Naive thymus-derived CD4-positive, alpha-beta T cell (primary cell): ENCODE data around the gene SLC10A4. TPM values are rescaled to one million over a fixed set of nuclear protein-coding genes. Genes with fewer than 3 reads are reported as not detected.
"Not testable (repeated sequence)": the region's sequence is repeated elsewhere in the genome, so short reads cannot be mapped to it uniquely, and the experiment has no call there.

Source experiments
- ATAC-seq: fragments of 150-1000 bp; cut with Tn5 transposase; 2 replicates; pipeline ENCODE4 v1.10.0; 2021; ENCODE audit warnings: mild to moderate bottlenecking, moderate library complexity
- CTCF ChIA-PET: fragments of 350-600 bp; sonication (Branson Sonifier 250); formaldehyde crosslinking; loops from one replicate; lab custom pipeline; 2021; ENCODE audit warnings: antibody characterized with exemption; lab: Charles Lee
- POLR2A ChIA-PET: fragments of 350-600 bp; sonication (Branson Sonifier 250); formaldehyde crosslinking; loops from one replicate; lab custom pipeline; 2021; ENCODE audit warnings: antibody characterized with exemption, inconsistent platforms; lab: Charles Lee
- DNase-seq, 9 donors: peaks; one replicate each; pipeline versions ENCODE4 v3.0.0 to v3.0.0-alpha.2; 2020 to 2022; ENCODE audit warnings: mixed read lengths in 1 of 9
- H3K27ac ChIP-seq: one replicate; pipeline ENCODE4 v1.7.0; 2013; ENCODE audit warnings: mild to moderate bottlenecking, low read depth, low read length, moderate library complexity
- H3K27me3 ChIP-seq, 2 donors: one replicate each; pipeline ENCODE4 v1.7.0; 2013; ENCODE audit warnings: low read length in 2 of 2, mild to moderate bottlenecking in 2 of 2, moderate library complexity in 2 of 2; ENCODE audit not compliant: control insufficient read depth in 2 of 2, insufficient read depth in 2 of 2
- H3K36me3 ChIP-seq, 3 experiments: 1 replicate in 2 of 3; 2 replicates in 1 of 3; pipeline ENCODE4 v1.7.0; 2013; ENCODE audit warnings: low read length in 3 of 3, mild to moderate bottlenecking in 3 of 3, moderate library complexity in 1 of 3; ENCODE audit not compliant: insufficient read depth in 3 of 3, control insufficient read depth in 2 of 3
- H3K4me1 ChIP-seq, 2 donors: one replicate each; pipeline ENCODE4 v1.7.0; 2013; ENCODE audit warnings: low read length in 2 of 2, mild to moderate bottlenecking in 2 of 2, moderate library complexity in 1 of 2; ENCODE audit not compliant: control insufficient read depth in 2 of 2, insufficient read depth in 2 of 2
- H3K4me3 ChIP-seq: 2 replicates; pipeline ENCODE4 v1.7.0; 2013; ENCODE audit warnings: mild to moderate bottlenecking, low read length
- H3K9me3 ChIP-seq, 3 experiments: 1 replicate in 2 of 3; 2 replicates in 1 of 3; pipeline ENCODE4 v1.7.0; 2013; ENCODE audit warnings: low read length in 3 of 3; ENCODE audit not compliant: control insufficient read depth in 2 of 3
- H3K27ac Mint-ChIP-seq, 9 donors: one replicate each; pipeline ENCODE4 v1.8.0; 2020 to 2022; ENCODE audit warnings: mixed read lengths in 9 of 9, mild to moderate bottlenecking in 8 of 9, moderate library complexity in 5 of 9, inconsistent platforms in 2 of 9
- H3K27me3 Mint-ChIP-seq, 5 donors: one replicate each; pipeline ENCODE4 v1.8.0; 2021 to 2022; ENCODE audit warnings: mixed read lengths in 5 of 5, mild to moderate bottlenecking in 1 of 5
- H3K36me3 Mint-ChIP-seq, 5 donors: one replicate each; pipeline ENCODE4 v1.8.0; 2020 to 2022; ENCODE audit warnings: mixed read lengths in 5 of 5, mild to moderate bottlenecking in 3 of 5, inconsistent platforms in 1 of 5
- H3K4me1 Mint-ChIP-seq, 7 donors: one replicate each; pipeline ENCODE4 v1.8.0; 2020 to 2022; ENCODE audit warnings: mixed read lengths in 7 of 7, mild to moderate bottlenecking in 3 of 7, inconsistent platforms in 1 of 7
- H3K4me3 Mint-ChIP-seq, 10 donors: one replicate each; pipeline ENCODE4 v1.8.0; 2020 to 2022; ENCODE audit warnings: mild to moderate bottlenecking in 10 of 10, mixed read lengths in 10 of 10, moderate library complexity in 6 of 10, inconsistent platforms in 2 of 10
- H3K9me3 Mint-ChIP-seq, 11 donors: one replicate each; pipeline ENCODE4 v1.8.0; 2020 to 2022; ENCODE audit warnings: mixed read lengths in 11 of 11, mild to moderate bottlenecking in 4 of 11, inconsistent platforms in 1 of 11, moderate library complexity in 1 of 11
- intact Hi-C, 2 donors: fragments of 100-400 bp; cut with micrococcal nuclease; formaldehyde crosslinking; loops; one replicate each; pipeline ENCODE4 v1.15.1; 2023
- polyA plus RNA-seq, 2 donors: library from polyadenylated mRNA; unstranded; fragments of 300-500 nt; fragmentation: Illumina TruSeq; gene quantifications; one replicate each; pipeline ENCODE4 v1.2.3, GENCODE V29; 2021
- total RNA-seq, 6 experiments: library from RNA in 5 of 6; stranded (reverse) in 5 of 6; gene quantifications; 1 replicate in 5 of 6; 2 replicates in 1 of 6; pipeline ENCODE4 v1.2.3 and lab custom pipeline; 2021 to 2026

The SLC10A4 gene
- total and polyA plus RNA-seq, 7 experiments from 2014 or later: 0.09 to 0.17 (median 0.16) TPM; not detected in 4

DNA sequence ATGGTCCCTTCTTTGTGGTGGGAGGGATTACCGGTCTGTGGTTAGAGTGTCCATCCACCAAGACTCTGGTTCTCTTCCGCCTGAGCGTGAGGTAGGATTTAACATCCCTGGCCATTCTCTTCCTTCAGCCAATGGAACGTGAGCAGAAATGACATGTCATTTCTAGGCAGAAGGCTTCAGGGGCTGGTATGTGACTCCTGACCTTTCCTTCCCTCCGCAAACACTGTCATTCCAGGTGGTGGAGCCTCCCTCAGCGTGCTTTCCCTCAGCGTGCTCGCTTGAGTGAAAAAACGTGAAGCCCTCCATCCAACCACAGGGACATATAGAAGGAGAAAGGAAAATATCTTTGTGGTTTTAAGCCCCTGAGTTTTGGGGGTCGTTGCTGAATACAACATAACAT lies 34.0 kb upstream of the SLC10A4 start:
- ATAC-seq (no peak), DNase-seq (no peak)
- Histone ChIP-seq H3K27ac (no peak overlapping the region), H3K4me1 (no peaks in the 10 kb centered on the region), H3K4me3 (no peak overlapping the region), H3K27me3 (no peaks in the 10 kb centered on the region), H3K36me3 (no peaks in the 10 kb centered on the region), H3K9me3 (no peaks in the 10 kb centered on the region)
- Mint-ChIP-seq H3K4me1 (no peaks in the 10 kb centered on the region), H3K4me3 (no peak overlapping the region), H3K27me3 (peaks cover 3 to 14% (median 6%) of the 10 kb centered on the region in 5 donors), H3K9me3 (peaks cover 0 to 7% (median 0%) of the 10 kb centered on the region in 11 donors), H3K36me3 (peaks cover 0 to 4% (median 0%) of the 10 kb centered on the region in 5 donors), H3K27ac (no peak overlapping the region)
- intact Hi-C loops: loop anchor here in 1 of 2 donors (5.0 kb wide), 1 partner anchor 98 kb away; no protein-coding TSS in a partner anchor
- ChIA-PET CTCF (no interaction called here), POLR2A (no interaction called here)

- no peak for DNase-seq
- Histone ChIP-seq H3K27ac (no peak overlapping the region), H3K36me3 (no peaks in the 10 kb centered on the region), H3K9me3 (no peaks in the 10 kb centered on the region), H3K4me3 (no peak overlapping the region), H3K27me3 (no peaks in the 10 kb centered on the region), H3K4me1 (no peaks in the 10 kb centered on the region)
- Mint-ChIP-seq H3K27me3 (peaks cover 5 to 14% (median 8%) of the 10 kb centered on the region in 5 donors), H3K9me3 (peaks cover 0 to 13% (median 3%) of the 10 kb centered on the region in 11 donors), H3K36me3 (peaks cover 0 to 4% (median 0%) of the 10 kb centered on the region in 5 donors), H3K4me3 (no peak overlapping the region), H3K4me1 (no peaks in the 10 kb centered on the region), H3K27ac (no peak overlapping the region)
- ChIA-PET CTCF (no interaction called here), POLR2A (no interaction called here)
- no peak for ATAC-seq
- intact Hi-C loops: no loop called here
Measured at GRCh38 chr4:48450740-48451139, 32.4 kb upstream of the SLC10A4 start.

GRCh38 chr4:48451656-48452055 lies 31.5 kb upstream of the SLC10A4 start:
- CTCF ChIA-PET, H3K9me3 ChIP-seq: not testable (repeated sequence)

GRCh38 chr4:48454591-48454990 lies 28.6 kb upstream of the SLC10A4 start:
- no peak overlapping the region for H3K4me3 ChIP-seq
- no peaks in the 10 kb centered on the region for H3K4me1 Mint-ChIP-seq
- H3K9me3 Mint-ChIP-seq: peaks cover 0 to 36% (median 12%) of the 10 kb centered on the region in 11 donors
- H3K36me3 ChIP-seq: no peaks in the 10 kb centered on the region
- no peak for DNase-seq
- POLR2A ChIA-PET: no interaction called here
- peaks cover 0 to 24% (median 10%) of the 10 kb centered on the region in 5 donors for H3K27me3 Mint-ChIP-seq
- H3K27me3 ChIP-seq: no peaks in the 10 kb centered on the region
- H3K27ac Mint-ChIP-seq: no peak overlapping the region
- peaks cover 0 to 8% (median 3%) of the 10 kb centered on the region in 5 donors for H3K36me3 Mint-ChIP-seq
- H3K9me3 ChIP-seq: no peaks in the 10 kb centered on the region
- intact Hi-C loops: no loop called here
- no peak overlapping the region for H3K27ac ChIP-seq
- no peak overlapping the region for H3K4me3 Mint-ChIP-seq
- no peaks in the 10 kb centered on the region for H3K4me1 ChIP-seq
- CTCF ChIA-PET: no interaction called here
- no peak for ATAC-seq

More at GRCh38 chr4:48451656-48452055, 31.5 kb upstream of the SLC10A4 start:
- intact Hi-C loops, H3K27ac ChIP-seq, H3K36me3 Mint-ChIP-seq, H3K4me1 ChIP-seq, H3K4me3 ChIP-seq, H3K4me1 Mint-ChIP-seq, H3K27me3 ChIP-seq, H3K4me3 Mint-ChIP-seq, H3K27ac Mint-ChIP-seq, POLR2A ChIA-PET, DNase-seq, H3K36me3 ChIP-seq, ATAC-seq: not testable (repeated sequence)
- Mint-ChIP-seq H3K27me3 (peaks cover 5 to 16% (median 9%) of the 10 kb centered on the region in 5 donors), H3K9me3 (peaks cover 0 to 21% (median 10%) of the 10 kb centered on the region in 11 donors)

DNA sequence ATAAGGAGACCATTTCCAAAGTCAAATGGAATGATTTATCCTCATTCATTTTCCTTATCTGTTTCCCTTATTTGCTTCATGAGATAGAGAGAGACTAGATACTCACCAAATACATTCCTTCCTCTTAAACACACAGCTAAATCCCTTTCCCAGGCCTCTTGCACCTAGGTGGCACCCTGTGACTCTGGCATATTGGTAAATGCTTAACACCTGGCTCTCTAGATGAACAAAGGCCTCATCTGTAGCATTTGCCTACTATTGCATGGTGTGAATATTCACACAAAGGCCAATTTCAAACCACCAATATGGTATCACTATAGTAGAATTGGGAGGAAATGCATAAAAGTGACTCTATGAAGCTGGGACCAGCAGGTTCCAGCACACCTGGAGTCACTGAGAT lies 22.1 kb upstream of the SLC10A4 start:
- no peak overlapping the region for H3K4me3 Mint-ChIP-seq
- H3K27me3 Mint-ChIP-seq: peaks cover 0 to 13% (median 0%) of the 10 kb centered on the region in 5 donors
- no peak overlapping the region for H3K27ac Mint-ChIP-seq
- Histone ChIP-seq H3K27me3 (no peaks in the 10 kb centered on the region), H3K4me1 (no peaks in the 10 kb centered on the region), H3K9me3 (no peaks in the 10 kb centered on the region), H3K36me3 (no peaks in the 10 kb centered on the region), H3K4me3 (no peak overlapping the region), H3K27ac (no peak overlapping the region)
- peaks cover 0 to 5% (median 0%) of the 10 kb centered on the region in 5 donors for H3K36me3 Mint-ChIP-seq
- peaks cover 0 to 30% (median 11%) of the 10 kb centered on the region in 11 donors for H3K9me3 Mint-ChIP-seq
- intact Hi-C loops: no loop called here
- ATAC-seq (no peak), DNase-seq (no peak)
- CTCF ChIA-PET: no interaction called here
- POLR2A ChIA-PET: no interaction called here
- no peaks in the 10 kb centered on the region for H3K4me1 Mint-ChIP-seq

DNA sequence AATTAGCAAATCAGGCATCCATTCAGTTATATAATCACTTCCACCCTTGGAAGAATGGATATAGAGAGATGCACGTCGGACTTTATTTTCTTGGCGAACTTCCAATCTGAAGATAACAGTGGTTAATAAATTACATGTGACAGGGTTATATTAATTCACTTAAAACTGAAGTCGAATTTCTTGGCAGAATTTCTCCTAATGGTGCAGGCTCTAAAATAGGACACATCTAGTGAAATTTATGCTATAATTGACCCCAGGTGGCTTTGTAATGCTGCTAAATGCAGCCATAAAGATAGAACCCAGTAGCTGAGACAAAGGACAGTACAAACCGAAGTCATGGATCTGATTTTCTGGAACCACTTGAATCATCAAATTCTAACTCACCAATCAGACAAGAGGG lies 20.8 kb upstream of the SLC10A4 start:
- H3K27ac ChIP-seq: no peak overlapping the region
- H3K36me3 Mint-ChIP-seq: no peaks in the 10 kb centered on the region
- H3K27me3 Mint-ChIP-seq: peaks cover 0 to 3% (median 0%) of the 10 kb centered on the region in 5 donors
- H3K4me3 Mint-ChIP-seq: no peak overlapping the region
- H3K27ac Mint-ChIP-seq: no peak overlapping the region
- H3K9me3 ChIP-seq: no peaks in the 10 kb centered on the region
- POLR2A ChIA-PET: no interaction called here
- no peak for DNase-seq
- no peaks in the 10 kb centered on the region for H3K4me1 ChIP-seq
- no peak for ATAC-seq
- intact Hi-C loops: no loop called here
- H3K4me3 ChIP-seq: no peak overlapping the region
- peaks cover 0 to 19% (median 3%) of the 10 kb centered on the region in 11 donors for H3K9me3 Mint-ChIP-seq
- H3K36me3 ChIP-seq: no peaks in the 10 kb centered on the region
- CTCF ChIA-PET: no interaction called here
- no peaks in the 10 kb centered on the region for H3K4me1 Mint-ChIP-seq
- no peaks in the 10 kb centered on the region for H3K27me3 ChIP-seq

- H3K27ac Mint-ChIP-seq: no peak overlapping the region
- no peaks in the 10 kb centered on the region for H3K36me3 Mint-ChIP-seq
- Histone ChIP-seq H3K4me3 (no peak overlapping the region), H3K4me1 (no peaks in the 10 kb centered on the region), H3K27me3 (no peaks in the 10 kb centered on the region), H3K36me3 (no peaks in the 10 kb centered on the region), H3K9me3 (no peaks in the 10 kb centered on the region), H3K27ac (no peak overlapping the region)
- POLR2A ChIA-PET: no interaction called here
- H3K4me1 Mint-ChIP-seq: no peaks in the 10 kb centered on the region
- H3K4me3 Mint-ChIP-seq: no peak overlapping the region
- CTCF ChIA-PET: no interaction called here
- H3K9me3 Mint-ChIP-seq: peaks cover 0 to 9% (median 3%) of the 10 kb centered on the region in 11 donors
- DNase-seq: no peak
- intact Hi-C loops: no loop called here
- no peak for ATAC-seq
- peaks cover 5 to 18% (median 14%) of the 10 kb centered on the region in 5 donors for H3K27me3 Mint-ChIP-seq
Measured at GRCh38 chr4:48467442-48467841, 15.7 kb upstream of the SLC10A4 start.
